Neural progenitor cell (in vitro differentiated cells): Measurements from ENCODE around the gene MITF. TPM values are rescaled to one million over a fixed set of nuclear protein-coding genes. Genes with fewer than 3 reads are reported as not detected.

Experiments
- DNase-seq: peaks from one replicate; pipeline ENCODE4 v3.0.0-alpha.2; 2016; ENCODE audit warnings: low spot score
- H2AFZ ChIP-seq: fragments of 200-600 bp; sonication (generic); replicated peaks from 2 replicates; pipeline ENCODE4 v1.6.1; 2016; ENCODE audit warnings: antibody characterized with exemption
- H3F3A ChIP-seq: fragments of 200-600 bp; sonication (generic); 2 replicates; pipeline ENCODE4 v1.6.1; 2016; ENCODE audit warnings: antibody characterized with exemption, low read depth
- H3K27ac ChIP-seq: fragments of 200-600 bp; sonication (generic); 2 replicates; pipeline ENCODE4 v1.5.1; 2016; ENCODE audit warnings: mild to moderate bottlenecking
- H3K27me3 ChIP-seq: fragments of 200-600 bp; sonication (generic); 2 replicates; pipeline ENCODE4 v1.6.1; 2016; ENCODE audit warnings: mild to moderate bottlenecking, moderate library complexity
- H3K36me3 ChIP-seq: fragments of 200-600 bp; sonication (generic); 2 replicates; pipeline ENCODE4 v1.5.1; 2016
- H3K4me1 ChIP-seq: fragments of 200-600 bp; sonication (generic); 2 replicates; pipeline ENCODE4 v1.6.1; 2016; ENCODE audit warnings: mixed run types
- H3K4me2 ChIP-seq: fragments of 200-600 bp; sonication (generic); 2 replicates; pipeline ENCODE4 v1.6.1; 2016
- H3K4me3 ChIP-seq: fragments of 200-600 bp; sonication (generic); 2 replicates; pipeline ENCODE4 v1.5.1; 2016
- H3K79me2 ChIP-seq: fragments of 200-600 bp; sonication (generic); 2 replicates; pipeline ENCODE4 v1.6.1; 2016; ENCODE audit warnings: low read depth
- H3K9ac ChIP-seq: fragments of 200-600 bp; sonication (generic); 2 replicates; pipeline ENCODE4 v1.6.1; 2016
- H3K9me3 ChIP-seq: fragments of 200-600 bp; sonication (generic); 2 replicates; pipeline ENCODE4 v1.5.1; 2016; ENCODE audit warnings: low read depth
- H4K20me1 ChIP-seq: fragments of 200-600 bp; sonication (generic); 2 replicates; pipeline ENCODE4 v1.6.1; 2016; ENCODE audit warnings: low read depth
- H3K27ac Mint-ChIP-seq: 3 replicates; pipeline ENCODE4 v1.8.0; 2021; ENCODE audit warnings: mixed read lengths
- H3K27me3 Mint-ChIP-seq: 2 replicates; pipeline ENCODE4 v1.8.0; 2022; ENCODE audit warnings: low read depth, mild to moderate bottlenecking, inconsistent platforms, moderate library complexity, mixed read lengths; ENCODE audit not compliant: insufficient read depth
- H3K36me3 Mint-ChIP-seq: 3 replicates; pipeline ENCODE4 v1.8.0; 2021; ENCODE audit warnings: mixed read lengths
- H3K4me1 Mint-ChIP-seq: 3 replicates; pipeline ENCODE4 v1.8.0; 2021; ENCODE audit warnings: mixed read lengths
- H3K4me3 Mint-ChIP-seq: 3 replicates; pipeline ENCODE4 v1.8.0; 2021; ENCODE audit warnings: mild to moderate bottlenecking, moderate library complexity, mixed read lengths
- H3K9me3 Mint-ChIP-seq: 3 replicates; pipeline ENCODE4 v1.8.0; 2020; ENCODE audit warnings: mixed read lengths
- EZH2 ChIP-seq: fragments of 200-600 bp; sonication (generic); IDR thresholded peaks from 2 replicates; pipeline ENCODE4 v1.6.1; 2017; ENCODE audit warnings: antibody characterized with exemption, mild to moderate bottlenecking, moderate library complexity
- EZH2phosphoT487 ChIP-seq: fragments of 200-600 bp; sonication (generic); IDR thresholded peaks from 2 replicates; pipeline ENCODE4 v1.6.1; 2017; ENCODE audit warnings: antibody characterized with exemption
- total RNA-seq: library from RNA; depleted of rRNA; stranded (reverse); fragments of >200 nt; gene quantifications from 2 replicates; pipeline ENCODE4 v1.2.3, GENCODE V29; 2015; ENCODE audit warnings: low replicate concordance
- TF ChIP-seq, protein P1 (sequence below): fragments of 200-600 bp; sonication (generic); IDR thresholded peaks from 2 replicates; pipeline ENCODE4 v1.5.1; 2017; ENCODE audit warnings: antibody characterized with exemption, mild to moderate bottlenecking

Gene MITF
- total RNA-seq, 1 donor from 2014 or later: not detected

GRCh38 chr3:69932087-69932486 is 192.8 kb downstream of the MITF start:
- H3K36me3 Mint-ChIP-seq: no peaks in the 10 kb centered on the region
- Histone ChIP-seq H3K27me3 (no peaks in the 10 kb centered on the region), H3K36me3 (no peaks in the 10 kb centered on the region), H3K9ac (no peak overlapping the region), H3K79me2 (no peaks in the 10 kb centered on the region), H3K27ac (no peak overlapping the region), H3K4me1 (no peaks in the 10 kb centered on the region), H4K20me1 (no peaks in the 10 kb centered on the region), H3K9me3 (no peaks in the 10 kb centered on the region), H3F3A (no peaks in the 10 kb centered on the region), H2AFZ (no peak overlapping the region), H3K4me2 (no peak overlapping the region), H3K4me3 (no peak overlapping the region)
- no peak overlapping the region for H3K4me3 Mint-ChIP-seq
- H3K27me3 Mint-ChIP-seq: no peaks in the 10 kb centered on the region
- H3K4me1 Mint-ChIP-seq: no peaks in the 10 kb centered on the region
- TF ChIP-seq EZH2 (no peak), EZH2phosphoT487 (no peak)
- TF ChIP-seq, protein P1, sequence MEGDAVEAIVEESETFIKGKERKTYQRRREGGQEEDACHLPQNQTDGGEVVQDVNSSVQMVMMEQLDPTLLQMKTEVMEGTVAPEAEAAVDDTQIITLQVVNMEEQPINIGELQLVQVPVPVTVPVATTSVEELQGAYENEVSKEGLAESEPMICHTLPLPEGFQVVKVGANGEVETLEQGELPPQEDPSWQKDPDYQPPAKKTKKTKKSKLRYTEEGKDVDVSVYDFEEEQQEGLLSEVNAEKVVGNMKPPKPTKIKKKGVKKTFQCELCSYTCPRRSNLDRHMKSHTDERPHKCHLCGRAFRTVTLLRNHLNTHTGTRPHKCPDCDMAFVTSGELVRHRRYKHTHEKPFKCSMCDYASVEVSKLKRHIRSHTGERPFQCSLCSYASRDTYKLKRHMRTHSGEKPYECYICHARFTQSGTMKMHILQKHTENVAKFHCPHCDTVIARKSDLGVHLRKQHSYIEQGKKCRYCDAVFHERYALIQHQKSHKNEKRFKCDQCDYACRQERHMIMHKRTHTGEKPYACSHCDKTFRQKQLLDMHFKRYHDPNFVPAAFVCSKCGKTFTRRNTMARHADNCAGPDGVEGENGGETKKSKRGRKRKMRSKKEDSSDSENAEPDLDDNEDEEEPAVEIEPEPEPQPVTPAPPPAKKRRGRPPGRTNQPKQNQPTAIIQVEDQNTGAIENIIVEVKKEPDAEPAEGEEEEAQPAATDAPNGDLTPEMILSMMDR: no peak
- no peak for DNase-seq
- no peak overlapping the region for H3K27ac Mint-ChIP-seq
- no peaks in the 10 kb centered on the region for H3K9me3 Mint-ChIP-seq

DNA sequence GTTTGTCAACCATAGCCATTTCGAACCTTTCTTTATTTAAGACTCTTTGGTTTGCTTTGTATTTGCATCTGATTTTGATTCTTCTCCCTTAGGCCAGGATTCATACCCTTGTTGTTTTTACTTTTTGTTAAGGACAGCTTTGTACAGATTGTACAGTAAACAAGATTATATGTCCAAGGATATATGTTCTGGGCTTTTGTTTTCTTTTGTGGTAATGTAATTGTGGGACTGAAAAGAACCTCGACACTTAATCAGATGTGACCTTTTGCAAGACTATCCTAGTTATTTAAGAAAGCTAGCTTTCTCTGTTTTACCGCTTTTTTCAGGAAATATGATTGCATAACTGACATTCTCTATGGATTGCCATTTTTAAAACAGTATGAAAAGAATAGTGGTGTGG is 193.2 kb downstream of the MITF start:
- no peaks in the 10 kb centered on the region for H3K4me1 Mint-ChIP-seq
- no peak for DNase-seq
- Histone ChIP-seq H2AFZ (no peak overlapping the region), H3K79me2 (no peaks in the 10 kb centered on the region), H3K4me1 (no peaks in the 10 kb centered on the region), H3K36me3 (no peaks in the 10 kb centered on the region), H3K4me3 (no peak overlapping the region), H3K27ac (no peak overlapping the region), H3K4me2 (no peak overlapping the region), H3K27me3 (no peaks in the 10 kb centered on the region), H3F3A (no peaks in the 10 kb centered on the region), H3K9ac (no peak overlapping the region), H3K9me3 (no peaks in the 10 kb centered on the region), H4K20me1 (no peaks in the 10 kb centered on the region)
- H3K27ac Mint-ChIP-seq: no peak overlapping the region
- H3K4me3 Mint-ChIP-seq: no peak overlapping the region
- H3K9me3 Mint-ChIP-seq: no peaks in the 10 kb centered on the region
- no peaks in the 10 kb centered on the region for H3K27me3 Mint-ChIP-seq
- no peak for TF ChIP-seq EZH2
- TF ChIP-seq, protein P1: no peak
- no peak for TF ChIP-seq EZH2phosphoT487
- H3K36me3 Mint-ChIP-seq: no peaks in the 10 kb centered on the region

DNA sequence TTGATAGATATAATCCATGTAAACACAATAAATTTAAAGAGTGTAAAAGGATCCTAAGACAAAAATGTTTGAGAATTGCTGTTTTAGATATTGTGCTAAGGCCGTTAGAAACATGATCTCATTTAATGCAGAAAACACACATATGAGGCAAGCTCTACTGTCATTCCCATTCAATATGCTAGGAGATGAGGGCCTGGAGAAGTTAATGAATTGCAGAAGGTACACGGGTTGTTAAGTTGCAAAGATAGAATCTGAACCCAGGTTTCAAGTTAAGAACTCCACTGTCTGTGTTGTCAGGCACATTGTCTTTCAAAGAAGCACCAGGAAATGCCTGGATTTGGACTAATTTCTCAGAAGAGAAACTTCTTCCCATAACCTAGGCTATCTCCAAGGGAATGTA is 195.1 kb downstream of the MITF start:
- Mint-ChIP-seq H3K4me3 (no peak overlapping the region), H3K27ac (no peak overlapping the region), H3K27me3 (no peaks in the 10 kb centered on the region), H3K4me1 (no peaks in the 10 kb centered on the region), H3K36me3 (no peaks in the 10 kb centered on the region), H3K9me3 (no peaks in the 10 kb centered on the region)
- Histone ChIP-seq H3K79me2 (no peaks in the 10 kb centered on the region), H3K36me3 (no peaks in the 10 kb centered on the region), H3K27ac (no peak overlapping the region), H3F3A (no peaks in the 10 kb centered on the region), H3K4me3 (no peak overlapping the region), H3K27me3 (no peaks in the 10 kb centered on the region), H3K9ac (no peak overlapping the region), H3K4me2 (no peak overlapping the region), H3K4me1 (no peaks in the 10 kb centered on the region), H4K20me1 (no peaks in the 10 kb centered on the region), H2AFZ (no peak overlapping the region), H3K9me3 (no peaks in the 10 kb centered on the region)
- no peak for DNase-seq
- TF ChIP-seq EZH2phosphoT487: no peak
- TF ChIP-seq EZH2: no peak
- TF ChIP-seq, protein P1: no peak
